Sigmoid colon (tissue), 4 donors: ENCODE measurements around the gene IFNGR2.

ENCODE experiments used
- POLR2A ChIP-seq, 2 donors: fragments of 450-650 bp; IDR thresholded peaks; one replicate each; pipeline ENCODE4 v1.6.1; 2016; ENCODE audit warnings: antibody characterized with exemption in 2 of 2, mild to moderate bottlenecking in 2 of 2, moderate library complexity in 2 of 2
- POLR2AphosphoS5 ChIP-seq, 4 donors: sonication (generic); formaldehyde crosslinking; IDR thresholded peaks; one replicate each; pipeline ENCODE4 v1.6.1; 2017; ENCODE audit warnings: antibody characterized with exemption in 4 of 4

GRCh38 chr21:33355996-33356395 lies 47.2 kb upstream of the IFNGR2 start:
- TF ChIP-seq POLR2A (IDR thresholded peaks at IDR 0.05) (no peak), POLR2AphosphoS5 (IDR thresholded peaks at IDR 0.05) (no peak)
